Stimulated activated CD4-positive, alpha-beta T cell treated with anti-CD3 and anti-CD28 coated beads, Interleukin-1b, Interleukin-23, amount 100 ng/mL, for 4 hours (primary cell): ENCODE results near the gene NISCH.

Experiments used
- DNase-seq, 2 donors: peaks; one replicate each; pipeline ENCODE4 v3.0.0-alpha.2; 2020; ENCODE audit warnings: low read depth in 2 of 2

The NISCH gene

DNA sequence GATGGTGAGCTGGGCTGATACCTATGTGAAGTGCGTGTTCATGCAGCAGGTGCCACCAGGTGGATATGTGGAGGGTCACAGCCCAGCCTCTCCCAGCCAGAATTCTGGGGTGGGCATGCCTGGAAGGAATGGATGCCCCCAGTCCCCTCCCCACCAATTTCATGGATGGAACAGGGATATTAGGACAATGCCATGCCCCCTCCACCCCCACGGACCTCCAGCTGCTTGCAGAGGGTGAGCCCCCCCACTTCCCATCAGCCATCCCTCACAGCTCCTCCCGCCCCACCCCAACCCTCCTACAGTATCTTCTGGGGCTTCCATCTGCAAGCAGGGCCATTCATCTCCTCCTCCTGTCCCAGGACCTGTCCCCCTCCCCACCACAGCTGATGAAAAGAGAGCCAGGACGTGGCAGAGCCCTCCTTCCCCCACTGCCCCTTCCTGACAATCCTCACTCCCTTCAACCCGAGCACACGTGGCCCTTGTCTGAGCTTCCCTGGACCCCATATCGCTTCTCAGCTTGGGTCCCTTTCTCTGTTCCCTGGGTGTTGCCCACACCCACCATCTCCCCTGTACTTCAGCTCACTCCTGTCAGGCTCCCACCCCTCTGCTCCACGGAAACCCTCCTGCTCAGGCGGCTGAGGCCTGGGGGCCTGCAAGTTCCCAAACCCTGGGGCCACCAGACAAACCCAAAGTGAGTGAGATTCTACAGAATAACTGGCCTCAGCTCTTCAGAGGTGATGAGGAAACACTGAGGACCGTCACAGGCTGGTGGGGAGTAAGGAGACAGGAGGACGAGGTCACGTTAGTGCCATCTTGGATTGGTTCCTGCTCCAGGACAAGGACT is 7.7 kb upstream of the NISCH start:
- DNase-seq, result no peak

DNA sequence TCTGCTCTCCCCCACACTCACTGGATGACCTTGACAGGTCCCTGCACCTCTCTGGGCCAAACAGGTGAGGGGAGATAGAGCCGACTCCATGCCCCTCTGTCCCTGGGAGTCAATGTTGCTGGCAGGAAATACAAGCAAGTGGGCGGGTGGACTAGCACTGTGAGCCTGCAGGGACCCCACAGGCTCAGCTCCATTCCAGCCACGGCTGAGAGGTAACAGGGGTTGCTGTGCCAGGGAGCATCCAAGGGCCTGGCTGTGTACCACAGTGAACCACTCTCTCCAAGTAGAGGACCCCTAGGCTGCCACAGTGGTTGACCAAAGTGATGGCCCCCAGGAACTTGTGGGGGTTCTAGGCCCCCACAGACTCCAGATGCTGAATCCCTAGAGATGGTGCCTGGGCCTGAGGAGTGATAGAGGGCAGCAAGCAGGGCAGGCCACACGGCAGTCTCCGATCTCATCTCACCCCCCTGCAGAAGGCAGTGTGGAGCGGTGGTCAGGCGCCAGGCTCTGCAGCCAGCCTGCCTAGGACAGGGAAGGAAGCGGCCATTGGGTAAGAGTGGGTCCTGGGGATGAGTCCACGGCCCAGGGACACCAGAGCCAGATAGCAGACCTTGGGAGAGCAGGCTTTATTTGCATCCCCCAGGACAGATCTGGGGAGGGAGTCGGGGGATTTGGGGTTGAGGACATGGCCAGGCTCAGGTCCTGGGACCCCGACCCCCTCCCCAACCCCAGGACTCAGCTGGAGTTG is 4.7 kb upstream of the NISCH start:
- DNase-seq, result no peak

DNA sequence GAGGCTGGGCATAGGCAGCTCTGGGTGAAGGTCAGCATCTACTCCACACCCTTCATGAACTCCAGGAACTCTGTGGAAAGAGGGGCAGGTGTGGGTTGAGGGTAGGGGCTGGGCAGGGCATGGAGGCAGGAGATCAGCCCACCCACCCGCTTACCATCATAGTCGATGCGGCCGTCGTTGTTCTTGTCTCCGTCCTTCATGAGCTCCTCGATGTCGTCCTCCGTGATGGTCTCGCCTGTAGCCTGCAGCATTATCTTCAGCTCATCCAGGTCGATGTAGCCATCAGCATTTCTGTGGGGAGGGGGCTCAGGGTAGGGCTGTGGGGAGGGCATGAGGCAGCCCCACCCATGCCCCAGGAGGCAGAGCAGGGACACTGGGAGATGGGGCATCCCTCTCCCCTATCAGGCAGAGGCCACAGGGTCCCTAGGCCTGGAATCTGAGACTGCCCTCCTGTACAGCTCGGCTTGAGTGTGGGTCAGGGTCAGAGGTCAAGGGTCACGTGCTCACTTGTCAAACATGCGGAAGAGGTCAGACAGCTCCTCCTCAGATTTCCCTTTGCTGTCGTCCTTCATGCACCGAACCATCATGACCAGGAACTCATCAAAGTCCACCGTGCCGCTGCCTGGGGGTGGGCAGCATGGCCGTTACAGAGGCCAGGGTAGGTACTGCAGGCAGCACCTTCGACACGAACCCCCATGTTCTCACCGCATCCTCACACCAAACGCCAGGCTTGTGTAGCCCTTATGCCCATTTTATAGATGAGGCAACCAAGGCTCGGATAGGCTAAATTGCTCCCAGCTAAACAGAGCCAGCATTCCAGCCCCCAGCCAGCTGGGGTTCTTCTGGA is 3.9 kb upstream of the NISCH start:
- DNase-seq, result no peak

DNA sequence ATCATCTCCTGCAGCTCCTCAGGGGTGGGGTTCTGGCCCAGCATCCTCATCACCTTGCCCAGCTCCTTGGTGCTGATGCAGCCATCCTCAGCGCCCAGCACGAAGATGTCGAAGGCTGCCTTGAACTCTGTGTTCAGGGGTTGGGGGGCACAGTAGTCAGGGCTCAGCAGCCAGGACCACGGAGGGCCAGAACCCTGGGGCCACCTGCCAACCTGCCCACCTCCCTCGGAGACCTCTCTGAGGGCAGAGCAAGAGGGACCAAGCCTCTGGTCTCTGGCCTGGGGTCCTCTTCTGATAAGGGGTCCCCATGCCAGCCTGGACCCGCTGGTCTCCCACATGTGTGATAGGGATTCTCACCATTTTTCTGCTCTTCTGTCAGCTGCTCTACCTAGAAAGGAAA is 3.3 kb upstream of the NISCH start:
- no peak for DNase-seq

DNA sequence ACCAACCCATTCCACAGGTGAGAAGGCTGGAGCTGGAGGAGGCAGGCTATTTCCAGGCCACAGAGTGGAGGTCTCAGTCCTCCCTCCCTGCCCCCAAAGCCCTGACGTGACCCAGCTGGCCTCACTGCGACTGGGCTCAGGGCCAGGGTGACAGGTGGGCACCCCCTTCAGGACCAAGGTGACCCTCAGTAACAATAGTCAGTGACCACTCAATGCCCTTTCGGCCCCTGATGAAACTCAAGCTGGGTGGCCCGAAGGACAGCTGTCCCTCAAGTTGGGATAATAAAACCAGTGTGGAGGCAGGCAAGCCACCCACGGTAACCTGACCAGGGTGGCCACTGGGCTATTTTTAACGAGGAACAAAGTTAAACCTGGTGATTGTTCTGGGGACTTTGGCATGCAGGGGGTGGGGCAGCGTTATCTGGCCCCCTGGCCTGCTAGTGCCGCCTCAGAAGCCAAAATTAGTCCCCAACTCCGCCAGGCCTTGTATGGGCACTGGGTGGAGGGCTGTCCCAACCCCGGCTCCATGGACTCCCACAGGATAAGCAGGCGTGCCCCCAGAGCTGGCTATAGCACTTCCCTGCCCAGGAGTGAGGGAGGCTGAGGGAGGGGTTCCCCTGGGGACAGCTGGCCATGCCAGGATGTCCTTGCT is 2.7 kb upstream of the NISCH start:
- no peak for DNase-seq

DNA sequence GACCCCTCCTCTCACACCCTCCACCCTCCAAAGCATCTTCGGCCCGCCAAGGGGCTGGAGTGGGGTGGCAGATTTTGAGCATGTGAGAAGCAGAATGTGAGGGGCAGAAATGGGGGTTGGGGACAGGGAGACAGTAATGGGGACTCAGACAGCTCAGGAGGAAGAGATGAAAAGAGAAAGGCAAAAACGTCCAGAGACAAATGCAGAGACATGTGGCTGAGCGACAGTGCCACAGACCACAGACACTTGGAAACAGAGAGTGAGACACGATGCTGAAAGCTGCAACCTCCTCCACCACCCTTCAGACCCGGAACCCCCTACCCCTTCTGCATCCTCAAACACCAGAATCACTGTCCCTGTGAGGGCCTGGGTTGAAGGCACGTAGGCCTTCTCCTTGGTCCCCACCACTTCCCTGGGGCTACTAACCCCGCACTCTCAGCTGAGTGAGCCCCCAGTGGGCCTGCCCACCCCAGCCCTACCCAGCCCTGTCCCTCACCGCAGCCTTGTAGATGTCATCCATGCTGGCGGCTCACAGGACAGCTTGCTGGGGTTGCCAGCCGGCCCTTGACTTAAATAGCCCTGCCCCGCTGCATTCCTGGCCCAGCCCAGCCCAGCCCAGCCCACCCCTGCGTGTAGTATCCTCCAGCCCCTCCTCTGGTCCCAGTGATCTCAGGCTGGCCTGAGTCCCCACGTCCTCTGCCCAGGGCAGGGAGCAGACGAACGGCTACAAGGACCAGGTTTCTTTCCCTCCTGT is 1.7 kb upstream of the NISCH start, which contains the start of gene TNNC1:
Gene TNNC1, minus strand, starts transcription at position 546 of the 754 bp plus-strand sequence. Its CDS starts 26 bp downstream, at position 520.
- no peak for DNase-seq

DNA sequence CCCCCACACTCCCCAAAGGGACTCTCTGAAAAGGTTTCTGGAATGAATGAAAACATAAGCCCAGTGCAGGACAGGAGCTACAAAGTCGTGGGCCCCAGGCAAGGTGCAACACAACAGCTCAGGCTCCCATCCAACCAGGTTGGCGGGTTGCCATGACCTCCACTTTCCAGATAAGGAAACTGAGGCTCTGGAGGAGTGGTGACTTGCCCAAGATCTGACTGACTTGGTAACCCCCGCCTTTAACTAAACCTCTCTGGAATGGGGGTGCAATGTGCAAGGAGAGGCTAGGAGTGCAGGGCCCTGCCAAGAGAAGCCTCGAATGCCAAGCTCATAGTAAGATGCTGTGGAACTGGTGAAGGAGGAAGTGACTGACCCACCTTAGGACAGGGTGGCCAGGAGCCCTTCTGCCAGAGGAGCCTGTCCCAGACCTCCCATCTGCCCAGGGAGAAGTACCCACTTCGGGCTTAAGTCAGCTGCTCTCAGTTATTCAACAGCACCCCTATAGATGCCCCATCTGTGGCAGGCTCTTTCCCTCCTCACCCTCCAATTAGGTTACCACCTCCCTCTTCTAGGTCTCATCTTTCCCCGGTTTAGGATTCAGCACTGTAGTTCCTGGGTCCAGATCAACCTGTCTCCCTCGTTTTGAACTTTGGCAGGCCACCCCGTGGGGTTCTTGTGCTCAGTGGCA is 1.0 kb upstream of the NISCH start:
- DNase-seq, result peak in 1 of 2 donors; percentile 13

DNA sequence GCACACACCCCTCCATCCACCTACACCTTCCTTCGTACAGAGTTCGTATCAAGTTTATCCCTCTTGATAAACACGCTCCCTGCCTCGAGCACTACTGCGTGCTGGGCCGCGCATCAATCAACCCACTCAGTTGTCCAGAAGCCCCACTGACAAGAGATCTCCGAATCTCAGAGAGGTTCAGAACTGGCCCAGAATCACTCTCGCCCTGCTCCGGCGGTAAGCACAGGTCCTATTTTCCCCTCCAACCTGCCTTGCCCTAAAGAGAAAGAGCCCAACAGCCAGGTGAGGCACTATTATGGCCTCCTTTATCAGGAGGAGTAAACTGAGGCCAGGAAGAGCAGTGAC is 494 bp upstream of the NISCH start:
- peak in 1 of 2 donors; percentile 13 for DNase-seq

DNA sequence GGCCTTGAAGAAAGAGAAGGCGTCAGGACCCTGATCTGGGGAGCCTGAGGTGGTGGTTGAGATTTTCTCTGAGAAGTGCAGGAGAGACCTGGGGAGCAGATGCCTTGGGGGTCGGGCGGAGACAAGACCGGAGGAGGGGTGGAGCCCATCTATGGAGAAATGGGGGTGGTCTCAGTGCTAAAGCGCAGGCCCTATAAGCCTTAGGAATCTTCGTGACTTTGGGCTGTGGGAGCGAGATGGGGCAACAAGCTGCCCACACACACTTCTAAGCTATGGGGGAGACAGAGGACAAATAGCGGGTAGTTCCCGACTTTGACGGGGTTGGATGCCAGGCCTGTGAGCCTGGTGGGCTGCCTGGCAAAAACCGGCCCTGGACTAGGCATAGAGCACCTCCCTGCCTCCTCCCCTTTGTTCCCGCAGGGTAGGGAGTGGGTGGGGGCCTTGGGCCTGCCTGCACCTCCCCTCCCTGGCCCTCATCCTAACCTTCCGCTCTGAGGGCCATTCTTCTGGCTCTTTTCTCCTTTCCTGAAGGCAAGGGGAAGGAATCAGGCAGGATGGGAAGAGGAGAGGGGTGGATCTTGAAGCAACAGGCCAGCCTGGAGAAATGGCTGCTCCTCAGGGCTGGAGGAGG is 880 bp downstream of the NISCH start:
- DNase-seq, result no peak

DNA sequence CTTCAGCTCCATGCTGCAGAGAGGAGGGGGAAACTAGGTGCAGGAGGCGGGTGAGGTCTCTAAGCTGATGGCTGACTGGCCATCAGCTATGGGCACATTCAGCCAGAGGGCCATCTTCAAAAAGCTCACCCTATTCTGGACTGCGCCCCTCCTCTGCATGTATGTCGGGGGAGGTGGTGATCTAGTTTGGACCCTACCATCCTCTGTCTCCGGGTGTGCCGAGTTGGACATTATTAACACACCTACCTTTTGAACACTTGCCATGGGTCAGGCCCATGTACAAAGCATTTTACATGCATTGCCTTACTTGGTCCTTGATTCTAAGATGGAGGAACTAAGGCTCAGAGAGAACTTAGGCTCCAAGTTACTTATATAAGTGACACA is 1.4 kb downstream of the NISCH start:
- no peak for DNase-seq

DNA sequence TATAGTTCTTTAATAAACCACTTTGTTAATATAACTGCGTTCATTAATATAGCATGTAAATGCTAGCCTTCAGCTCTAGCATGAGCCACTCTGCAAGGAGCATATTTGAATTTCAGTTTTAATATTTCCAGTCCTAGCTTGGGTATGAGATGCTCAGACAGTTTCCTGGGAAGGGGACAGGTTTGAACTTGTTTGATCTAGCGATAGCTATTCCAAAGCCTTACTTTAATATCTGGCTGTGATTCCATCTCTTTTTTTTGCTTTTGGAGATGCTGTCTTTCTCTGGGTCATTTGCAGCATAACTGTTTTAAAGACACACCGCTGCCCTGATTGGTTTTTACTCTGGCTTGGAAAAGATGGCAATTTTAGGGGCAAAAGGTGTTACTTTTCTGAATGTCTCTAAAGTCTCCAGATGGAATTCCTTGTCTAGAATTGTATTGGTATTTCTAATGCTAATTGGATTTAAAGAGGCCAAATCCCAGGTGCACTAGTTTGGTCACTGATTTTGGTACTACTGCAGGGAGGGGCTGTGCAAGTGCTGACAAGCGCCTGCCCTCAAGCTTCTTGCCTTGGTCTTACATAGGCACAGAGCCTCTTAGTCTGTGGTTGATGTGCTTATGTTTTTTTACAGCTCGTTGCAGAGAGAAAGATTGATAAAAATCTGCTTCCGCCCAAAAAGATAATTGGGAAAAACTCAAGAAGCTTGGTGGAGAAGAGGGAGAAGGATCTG is 2.8 kb downstream of the NISCH start:
- DNase-seq, result no peak

DNA sequence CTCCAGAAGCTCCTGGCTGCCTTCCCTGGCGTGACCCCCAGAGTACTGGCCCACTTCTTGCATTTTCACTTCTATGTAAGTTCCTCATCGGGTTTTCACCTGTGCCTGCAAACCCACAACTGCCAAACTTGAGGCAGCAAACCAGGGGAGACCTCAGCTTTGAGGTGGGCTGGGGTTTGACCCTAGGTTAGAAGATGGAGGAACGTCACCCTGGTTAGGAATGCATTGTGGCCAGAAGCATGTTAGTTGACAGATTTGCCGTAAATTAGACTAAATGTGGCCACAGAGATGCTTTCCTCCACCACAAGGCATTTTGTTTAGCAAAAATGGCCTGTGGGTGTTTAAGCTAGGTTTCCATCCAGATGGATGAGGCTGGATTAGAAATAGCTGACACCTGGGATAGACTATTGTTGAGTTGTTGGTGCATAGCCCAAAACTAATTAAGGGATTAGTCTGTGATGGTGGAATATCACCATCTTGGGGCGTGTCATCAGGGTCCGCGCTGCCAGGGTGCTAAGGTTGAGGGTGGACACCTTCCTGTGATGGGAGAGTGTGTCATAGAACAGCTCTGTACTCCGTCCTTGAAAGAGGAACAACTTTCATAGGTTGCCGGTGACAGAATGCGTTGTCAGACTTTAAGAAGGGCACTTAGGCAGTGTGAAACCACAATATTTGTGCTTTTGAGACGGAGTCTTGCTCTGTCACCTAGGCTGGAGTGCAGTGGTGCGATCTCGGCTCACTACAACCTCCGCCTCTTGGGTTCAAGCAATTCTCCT is 3.6 kb downstream of the NISCH start:
- no peak for DNase-seq

DNA sequence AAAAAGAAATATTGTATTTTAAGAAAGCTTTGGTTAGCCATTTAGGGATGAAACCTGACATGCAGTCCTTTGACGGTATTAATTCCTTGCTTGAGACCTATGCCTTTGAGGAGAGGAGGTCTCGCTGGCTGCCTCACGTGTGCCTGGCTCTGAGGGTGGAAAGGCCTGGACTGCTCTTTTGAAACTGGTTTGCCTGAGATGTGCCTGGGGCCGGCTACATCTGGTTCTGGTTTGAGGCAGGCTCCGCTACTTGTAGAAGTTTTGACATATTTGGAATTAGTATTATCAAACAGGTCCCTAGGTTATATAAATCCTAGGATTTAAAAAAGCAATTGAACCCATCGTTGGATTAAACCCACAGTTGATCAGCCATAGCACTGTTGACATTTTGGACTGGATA is 6.5 kb downstream of the NISCH start:
- no peak for DNase-seq

DNA sequence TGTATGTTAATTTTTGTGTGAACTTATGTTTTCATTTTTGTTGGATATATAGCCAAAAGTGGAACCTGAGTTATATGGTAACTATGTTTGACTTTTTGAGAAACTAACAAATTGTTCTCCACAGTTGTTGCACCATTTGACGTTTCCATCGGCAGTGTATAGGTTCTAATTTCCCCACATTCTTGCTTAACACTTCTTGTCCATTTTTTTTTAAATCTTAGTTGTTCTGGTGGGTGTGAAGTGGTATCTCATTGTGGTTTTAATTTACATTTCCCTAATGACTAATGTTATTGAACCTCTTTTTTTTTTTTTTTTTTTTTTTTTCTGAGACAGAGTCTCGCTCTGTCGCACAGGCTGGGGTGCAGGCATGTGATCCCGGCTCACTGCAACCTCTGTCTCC is 8.0 kb downstream of the NISCH start:
- no peak for DNase-seq

DNA sequence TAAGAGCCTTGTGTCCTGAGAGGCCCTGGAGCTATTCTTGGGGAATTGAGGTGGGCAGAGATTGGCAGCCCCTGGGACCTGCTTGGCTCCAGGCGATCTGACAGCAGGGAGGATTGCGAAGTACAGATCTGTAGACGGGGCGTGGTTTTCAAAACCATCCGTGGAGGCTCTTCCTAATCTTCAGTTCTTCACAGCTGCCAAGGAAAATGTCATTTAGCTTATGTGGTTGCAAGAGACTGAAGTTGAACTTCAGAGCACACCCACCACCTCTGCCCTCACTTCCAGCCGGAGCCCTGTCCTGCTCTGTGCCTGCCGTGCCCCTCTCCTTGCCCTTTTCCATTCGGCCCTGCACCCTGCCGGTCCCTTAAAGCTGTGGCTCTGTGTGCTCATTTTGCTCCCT is 12.9 kb downstream of the NISCH start:
- DNase-seq, result no peak

DNA sequence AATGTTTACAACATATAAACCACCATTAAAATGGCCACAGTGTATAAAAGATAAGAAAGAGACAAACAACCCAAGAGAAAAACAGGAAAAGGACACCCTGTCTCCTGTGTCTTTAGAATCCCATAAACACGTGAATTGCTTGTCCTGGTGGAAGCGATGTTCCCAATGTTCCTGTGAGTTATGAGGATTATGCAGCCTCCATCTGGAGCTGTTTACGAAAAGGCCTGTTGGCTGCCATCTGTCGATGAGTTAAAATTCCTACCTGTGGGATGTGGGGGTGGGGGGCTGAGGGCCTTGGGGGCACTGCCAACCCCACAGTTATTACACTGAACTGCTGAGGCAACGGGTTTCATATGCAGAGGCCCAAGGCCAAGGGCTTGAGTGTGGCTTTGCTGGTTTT is 13.6 kb downstream of the NISCH start:
- DNase-seq, result no peak

DNA sequence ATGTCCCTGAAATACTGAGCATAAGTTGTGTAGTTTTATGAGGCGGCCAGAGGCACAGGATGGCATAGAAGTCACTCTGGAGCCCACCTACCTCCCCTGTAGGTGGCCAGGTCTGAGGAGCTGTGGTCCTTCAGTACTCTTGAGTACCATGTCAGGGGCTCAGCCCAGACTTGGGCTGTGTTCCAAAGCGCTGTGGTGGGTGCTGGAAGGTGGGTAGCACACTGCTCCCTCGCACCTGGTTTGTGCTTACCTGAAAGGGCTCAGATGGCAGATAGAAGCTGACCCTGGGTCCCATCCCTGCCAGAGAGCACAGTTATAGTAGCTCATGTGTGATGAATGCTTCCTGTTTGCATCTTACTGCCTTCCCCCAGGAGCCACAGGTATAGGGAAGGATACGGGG is 15.5 kb downstream of the NISCH start:
- DNase-seq, result no peak
